Adrenal gland (tissue), 12 donors: ENCODE results near the gene ELMO3. TPM values are rescaled to one million over a fixed set of nuclear protein-coding genes. Genes with fewer than 3 reads are reported as not detected.

Source experiments
- DNase-seq, 7 donors: peaks; one replicate each; pipeline ENCODE4 v3.0.0-alpha.2; 2019 to 2020
- H3K27ac ChIP-seq, 5 donors: fragments of 200-600 bp; sonication (generic) in 4 of 5; 1 replicate in 3 of 5; 2 replicates in 2 of 5; pipeline versions ENCODE4 v1.5.1 to v1.8.0; 2016 to 2020; ENCODE audit warnings: mild to moderate bottlenecking in 1 of 5
- H3K27me3 ChIP-seq: fragments of 200-600 bp; 2 replicates; pipeline ENCODE4 v1.8.0; 2021
- H3K36me3 ChIP-seq, 2 donors: fragments of 200-600 bp; replicated peaks in 1 of 2; 1 replicate in 1 of 2; 2 replicates in 1 of 2; pipeline versions ENCODE4 v1.5.1 to v1.8.0; 2018 to 2022
- H3K4me1 ChIP-seq, 2 donors: fragments of 200-600 bp; replicated peaks in 1 of 2; 1 replicate in 1 of 2; 2 replicates in 1 of 2; pipeline versions ENCODE4 v1.5.1 to v1.8.0; 2018 to 2021
- H3K4me3 ChIP-seq, 4 donors: fragments of 200-600 bp; sonication (generic) in 3 of 4; one replicate each; pipeline ENCODE4 v1.5.1; 2016 to 2018
- H3K9me3 ChIP-seq, 3 donors: fragments of 200-600 bp; sonication (generic) in 1 of 3; replicated peaks in 1 of 3; 1 replicate in 2 of 3; 2 replicates in 1 of 3; pipeline versions ENCODE4 v1.5.1 to v1.8.0; 2016 to 2021
- POLR2A ChIP-seq, 2 donors: fragments of 450-650 bp; IDR thresholded peaks; one replicate each; pipeline ENCODE4 v1.6.1; 2017; ENCODE audit warnings: antibody characterized with exemption in 2 of 2, mild to moderate bottlenecking in 2 of 2, moderate library complexity in 1 of 2
- WGBS, 4 donors: extraction: QIAGEN DNeasy Blood & Tissue Kit in 2 of 4; methylation state at CpG; one replicate each; pipeline versions ENCODE4 v1.1.5 to v1.1.7; 2013 to 2017; 5-methylcytosine and 5-hydroxymethylcytosine counted together
- intact Hi-C, 2 donors: fragments of 100-400 bp; cut with DNase I; formaldehyde crosslinking; loops; one replicate each; pipeline versions ENCODE4 v1.14.1 to v1.15.0; 2022 to 2023
- polyA plus RNA-seq, 3 donors: library from polyadenylated mRNA; stranded (reverse); fragments of 200-250 nt in 2 of 3; fragments of 350-450 nt in 1 of 3; fragmentation: Illumina TruSeq in 1 of 3; extraction: RNeasy Lipid Tissue Mini Kit (QIAGEN cat#74804) in 1 of 3; gene quantifications; one replicate each; pipeline ENCODE4 v1.2.3, GENCODE V29; 2013 to 2014
- total RNA-seq, 9 donors: library from RNA; depleted of rRNA in 4 of 9; stranded (reverse); fragments of >200 nt in 4 of 9; fragments of 120-200 nt in 1 of 9; fragmentation: NEBNext Ultra II Directional in 1 of 9; extraction: Animal tissue kit (Norgen Biotek cat#: 25700) in 1 of 9; gene quantifications; one replicate each; pipeline versions ENCODE4 v1.1.0 to v1.2.4, GENCODE V29; 2013 to 2023
- TF ChIP-seq, protein P1 (sequence below), 6 experiments: fragments of 450-650 bp in 4 of 6; fragments of 200-600 bp in 2 of 6; sonication (generic) in 1 of 6; IDR thresholded peaks; 1 replicate in 5 of 6; 2 replicates in 1 of 6; pipeline versions ENCODE4 v1.5.1 to v1.8.0; 2016 to 2021; ENCODE audit warnings: antibody characterized with exemption in 6 of 6, mild to moderate bottlenecking in 2 of 6, moderate library complexity in 1 of 6
- donor health status: healthy with polysubstance abuse.
- donor health status: Bipolar disorder and iron deficiency.
- donor health status: DM: yes; HTN: yes; CAD: no.
- donor health status: DM: no; HTN: no; CAD: no.
- donor health status: DM: no; HTN: no; CAD: no.
- donor health status: DM: yes; HTN: yes; CAD: no.

The ELMO3 gene
- total and polyA plus RNA-seq, 12 donors = 0.18 to 7.0 (median 1.8) TPM

GRCh38 chr16:67165121-67166078 is 33.5 kb upstream of the ELMO3 start:
- peak overlapping the region in 1 of 4 donors; percentile 49 for H3K4me3 ChIP-seq
- no peaks in the 10 kb centered on the region for H3K27me3 ChIP-seq
- TF ChIP-seq, protein P1, sequence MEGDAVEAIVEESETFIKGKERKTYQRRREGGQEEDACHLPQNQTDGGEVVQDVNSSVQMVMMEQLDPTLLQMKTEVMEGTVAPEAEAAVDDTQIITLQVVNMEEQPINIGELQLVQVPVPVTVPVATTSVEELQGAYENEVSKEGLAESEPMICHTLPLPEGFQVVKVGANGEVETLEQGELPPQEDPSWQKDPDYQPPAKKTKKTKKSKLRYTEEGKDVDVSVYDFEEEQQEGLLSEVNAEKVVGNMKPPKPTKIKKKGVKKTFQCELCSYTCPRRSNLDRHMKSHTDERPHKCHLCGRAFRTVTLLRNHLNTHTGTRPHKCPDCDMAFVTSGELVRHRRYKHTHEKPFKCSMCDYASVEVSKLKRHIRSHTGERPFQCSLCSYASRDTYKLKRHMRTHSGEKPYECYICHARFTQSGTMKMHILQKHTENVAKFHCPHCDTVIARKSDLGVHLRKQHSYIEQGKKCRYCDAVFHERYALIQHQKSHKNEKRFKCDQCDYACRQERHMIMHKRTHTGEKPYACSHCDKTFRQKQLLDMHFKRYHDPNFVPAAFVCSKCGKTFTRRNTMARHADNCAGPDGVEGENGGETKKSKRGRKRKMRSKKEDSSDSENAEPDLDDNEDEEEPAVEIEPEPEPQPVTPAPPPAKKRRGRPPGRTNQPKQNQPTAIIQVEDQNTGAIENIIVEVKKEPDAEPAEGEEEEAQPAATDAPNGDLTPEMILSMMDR (IDR thresholded peaks at IDR 0.05) = no peak
- no peak for TF ChIP-seq POLR2A (IDR thresholded peaks at IDR 0.05)
- DNase-seq = peak in 1 of 7 donors; percentile 16
- 45 to 61% (median 49%) methylated on average over 13 to 85 of the region's 85 CpGs for WGBS, 4 donors
- intact Hi-C loops = no loop called here
- H3K4me1 ChIP-seq = peaks cover 46 to 62% of the 10 kb centered on the region in 2 donors
- H3K27ac ChIP-seq = peak overlapping the region in 2 of 5 donors; percentile 19 to 81
- no peaks in the 10 kb centered on the region for H3K9me3 ChIP-seq
- H3K36me3 ChIP-seq = no peaks in the 10 kb centered on the region

DNA sequence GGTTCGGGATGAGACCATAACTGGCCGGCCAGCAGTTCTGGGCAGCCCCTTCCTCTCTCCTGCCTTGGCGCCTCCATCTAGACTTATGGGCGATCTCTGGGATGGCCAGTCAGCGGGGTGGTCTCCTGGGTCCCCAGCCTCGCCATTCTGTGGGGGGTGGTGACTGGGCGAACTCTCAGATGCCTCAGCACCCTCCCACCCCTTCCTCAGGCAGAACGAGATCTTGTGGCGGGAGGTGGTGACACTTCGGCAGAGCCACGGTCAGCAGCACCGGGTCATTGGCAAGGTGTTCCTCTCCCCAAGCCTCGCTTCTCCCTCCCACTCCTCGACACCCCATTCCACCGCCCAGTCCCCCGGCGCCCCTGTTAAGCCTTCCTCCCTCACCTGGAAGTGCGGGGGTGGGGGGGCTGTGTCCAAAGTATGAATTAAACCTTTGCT is 32.8 kb upstream of the ELMO3 start:
- Histone ChIP-seq H3K36me3 (no peaks in the 10 kb centered on the region), H3K4me1 (peaks cover 50 to 65% of the 10 kb centered on the region in 2 donors), H3K27ac (no peak overlapping the region), H3K27me3 (no peaks in the 10 kb centered on the region), H3K9me3 (no peaks in the 10 kb centered on the region), H3K4me3 (no peak overlapping the region)
- intact Hi-C loops = no loop called here
- TF ChIP-seq, protein P1 (IDR thresholded peaks at IDR 0.05) = no peak
- TF ChIP-seq POLR2A (IDR thresholded peaks at IDR 0.05) = no peak
- 54 to 74% (median 64%) methylated on average over 2 to 18 of the region's 18 CpGs for WGBS, 4 donors
- peak in 1 of 7 donors; percentile 19 for DNase-seq

DNA sequence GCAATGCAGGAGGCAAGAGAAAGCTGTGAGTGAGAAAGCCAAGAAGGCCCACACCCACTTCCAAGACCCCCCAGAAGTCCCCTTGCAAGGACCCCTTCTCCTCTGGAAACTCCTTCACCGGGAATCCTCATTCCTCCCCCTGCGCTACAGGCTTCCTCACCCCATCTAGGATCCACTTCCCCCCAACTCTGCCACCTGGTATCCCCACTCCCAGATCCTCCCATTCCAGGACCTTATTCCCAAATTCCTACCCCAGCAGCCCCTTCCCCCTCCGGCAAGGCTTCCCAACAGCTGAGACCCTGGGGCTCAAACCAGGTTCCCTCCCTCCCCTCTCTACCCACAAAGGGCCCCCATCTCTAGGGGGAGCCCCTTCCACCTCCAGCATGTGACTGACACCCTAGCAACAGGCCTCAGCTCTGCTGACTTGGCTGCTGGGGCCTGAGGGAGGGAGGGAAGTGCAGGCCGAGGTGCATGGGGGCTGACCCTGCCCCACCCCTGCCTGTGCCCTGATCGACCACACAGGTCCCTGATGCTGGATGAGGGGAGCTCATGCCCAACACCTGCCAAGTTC is 32.2 kb upstream of the ELMO3 start:
- peak in 1 of 7 donors; percentile 22 for DNase-seq
- H3K27me3 ChIP-seq = no peaks in the 10 kb centered on the region
- no peaks in the 10 kb centered on the region for H3K9me3 ChIP-seq
- 80 to 93% (median 87%) methylated on average over 3 to 5 of the region's 5 CpGs for WGBS, 4 donors
- intact Hi-C loops = no loop called here
- TF ChIP-seq POLR2A (IDR thresholded peaks at IDR 0.05) = no peak
- TF ChIP-seq, protein P1 (IDR thresholded peaks at IDR 0.05) = no peak
- H3K27ac ChIP-seq = no peak overlapping the region
- no peak overlapping the region for H3K4me3 ChIP-seq
- H3K4me1 ChIP-seq = peaks cover 48 to 65% of the 10 kb centered on the region in 2 donors
- H3K36me3 ChIP-seq = no peaks in the 10 kb centered on the region

DNA sequence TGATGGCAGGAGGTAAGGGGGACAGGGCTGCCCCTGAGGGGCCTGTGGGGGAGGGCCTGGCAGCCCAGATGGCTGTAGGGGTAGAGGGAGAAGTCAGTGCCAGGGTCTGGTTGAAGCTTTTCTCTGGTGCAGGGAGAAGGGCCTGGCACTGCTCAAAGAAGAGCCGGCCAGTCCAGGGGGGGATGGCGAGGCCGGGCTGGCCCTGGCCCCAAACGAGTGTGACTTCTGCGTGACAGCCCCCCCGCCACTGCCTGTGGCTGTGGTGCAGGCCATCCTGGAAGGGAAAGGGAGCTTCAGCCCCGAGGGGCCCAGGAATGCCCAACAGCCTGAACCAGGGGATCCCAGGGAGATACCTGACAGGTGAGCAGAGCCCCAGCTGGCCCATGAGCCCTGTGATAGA is 31.3 kb upstream of the ELMO3 start:
- intact Hi-C loops = no loop called here
- H3K4me1 ChIP-seq = peaks cover 44 to 59% of the 10 kb centered on the region in 2 donors
- no peaks in the 10 kb centered on the region for H3K9me3 ChIP-seq
- H3K4me3 ChIP-seq = no peak overlapping the region
- H3K36me3 ChIP-seq = no peaks in the 10 kb centered on the region
- 91 to 95% methylated on average over 7 of the region's 7 CpGs; no CpG with 5 or more reads in 2 of the 4 donors for WGBS, 4 donors
- no peak overlapping the region for H3K27ac ChIP-seq
- TF ChIP-seq, protein P1 (IDR thresholded peaks at IDR 0.05) = no peak
- TF ChIP-seq POLR2A (IDR thresholded peaks at IDR 0.05) = no peak
- peak in 1 of 7 donors; percentile 22 for DNase-seq
- H3K27me3 ChIP-seq = no peaks in the 10 kb centered on the region
